DMS53 treated with DMSO at 0.1 percent for 48 hours (cell line): ENCODE data around the gene TNFRSF18.
"Not testable (repeated sequence)": the region's sequence is repeated elsewhere in the genome, so short reads cannot be mapped to it uniquely, and the experiment has no call there.

ENCODE experiments used
- DNase-seq: peaks from one replicate; lab custom pipeline; 2025; ENCODE audit not compliant: unreplicated experiment; lab: John Stamatoyannopoulos, UW

Gene TNFRSF18

GRCh38 chr1:1206376-1206965 lies at the start of gene TNFRSF18:
Gene TNFRSF18, minus strand, starts transcription at chr1:1206592. Its CDS starts 21 bp downstream, at chr1:1206571.
- peak; percentile 42 for DNase-seq

GRCh38 chr1:1255611-1256010 lies 49.2 kb upstream of the TNFRSF18 start:
- DNase-seq, result no peak

- DNase-seq, result no peak
Observed at GRCh38 chr1:1255078-1255477, 48.7 kb upstream of the TNFRSF18 start.

GRCh38 chr1:1254667-1254998 lies 48.2 kb upstream of the TNFRSF18 start:
- no peak for DNase-seq

GRCh38 chr1:1253972-1254666 lies 47.7 kb upstream of the TNFRSF18 start:
- no peak for DNase-seq

GRCh38 chr1:1253314-1253713 lies 46.9 kb upstream of the TNFRSF18 start:
- DNase-seq, result no peak

- no peak for DNase-seq
Observed at GRCh38 chr1:1250786-1251284, 44.4 kb upstream of the TNFRSF18 start.

GRCh38 chr1:1248009-1248913 lies 41.9 kb upstream of the TNFRSF18 start:
- DNase-seq, result not testable (repeated sequence)

- no peak for DNase-seq
Observed at GRCh38 chr1:1247341-1247913, 41.0 kb upstream of the TNFRSF18 start.

- DNase-seq, result no peak
Observed at GRCh38 chr1:1246577-1247340, 40.4 kb upstream of the TNFRSF18 start, which contains the start of gene C1QTNF12. Gene C1QTNF12, minus strand, starts transcription at chr1:1246722. Its CDS starts 32 bp downstream, at chr1:1246690.

- no peak for DNase-seq
Observed at GRCh38 chr1:1245817-1246576, 39.6 kb upstream of the TNFRSF18 start.

GRCh38 chr1:1245178-1245816 lies 38.9 kb upstream of the TNFRSF18 start:
- DNase-seq, result no peak

GRCh38 chr1:1244192-1244811 lies 37.9 kb upstream of the TNFRSF18 start:
- DNase-seq, result no peak

GRCh38 chr1:1243807-1244191 lies 37.4 kb upstream of the TNFRSF18 start:
- DNase-seq, result no peak

- no peak for DNase-seq
Observed at GRCh38 chr1:1243266-1243660, 36.9 kb upstream of the TNFRSF18 start.

GRCh38 chr1:1242461-1243265 lies 36.3 kb upstream of the TNFRSF18 start:
- no peak for DNase-seq

- no peak for DNase-seq
Observed at GRCh38 chr1:1241588-1242219, 35.3 kb upstream of the TNFRSF18 start.
